HL-60 (cell line): Measurements from ENCODE around the gene FMOD.

ENCODE experiments used
- DNase-seq, 2 experiments: peaks; one replicate each; pipeline ENCODE4 v3.0.0-alpha.2; 2010 to 2020; ENCODE audit warnings: low read depth in 1 of 2, low spot score in 1 of 2
- H3K27ac ChIP-seq: fragments of 250-450 bp; sonication (Bioruptor Pico); replicated peaks from 2 replicates; pipeline ENCODE4 v1.5.1; 2020; ENCODE audit warnings: mild to moderate bottlenecking, moderate library complexity
- H3K27me3 ChIP-seq: fragments of 250-450 bp; sonication (Bioruptor Pico); 2 replicates; pipeline ENCODE4 v1.5.1; 2021; ENCODE audit warnings: mild to moderate bottlenecking, moderate library complexity; ENCODE audit not compliant: insufficient read depth, poor library complexity, severe bottlenecking
- H3K4me3 ChIP-seq: replicated peaks from 2 replicates; pipeline ENCODE4 v1.5.1; 2011; ENCODE audit warnings: mild to moderate bottlenecking, control low read depth, low read length; ENCODE audit not compliant: insufficient read depth
- CTCF ChIP-seq: IDR thresholded peaks from one replicate; pipeline ENCODE4 v1.5.1; 2011; ENCODE audit warnings: low read length, control low read depth, inconsistent platforms; ENCODE audit not compliant: insufficient read depth
- GABPA ChIP-seq: IDR thresholded peaks from 2 replicates; pipeline ENCODE4 v1.6.1; 2012; ENCODE audit warnings: low read depth
- POLR2AphosphoS5 ChIP-seq: IDR thresholded peaks from 2 replicates; pipeline ENCODE4 v1.6.1; 2012; ENCODE audit warnings: low read depth
- REST ChIP-seq: IDR thresholded peaks from 2 replicates; pipeline ENCODE4 v1.6.1; 2012; ENCODE audit warnings: low read depth; ENCODE audit not compliant: insufficient replicate concordance
- SPI1 ChIP-seq: IDR thresholded peaks from 2 replicates; pipeline ENCODE4 v1.6.1; 2012; ENCODE audit warnings: low read depth, mild to moderate bottlenecking, borderline replicate concordance

The FMOD gene

GRCh38 chr1:203296460-203297073 lies 54.4 kb downstream of the FMOD start:
- Histone ChIP-seq H3K27ac (no peak overlapping the region), H3K4me3 (no peak overlapping the region)

GRCh38 chr1:203295796-203296195 lies 55.1 kb downstream of the FMOD start:
- TF ChIP-seq SPI1 (no peak), CTCF (no peak), POLR2AphosphoS5 (no peak), GABPA (no peak), REST (no peak)
- Histone ChIP-seq H3K4me3 (no peak overlapping the region), H3K27ac (no peak overlapping the region), H3K27me3 (no peaks in the 10 kb centered on the region)
- no peak for DNase-seq

More at GRCh38 chr1:203296460-203297073, 54.4 kb downstream of the FMOD start:
- no peak for TF ChIP-seq GABPA
- no peak for TF ChIP-seq CTCF
- TF ChIP-seq REST: no peak
- TF ChIP-seq POLR2AphosphoS5: no peak
- no peak for TF ChIP-seq SPI1
- DNase-seq: no peak
- no peaks in the 10 kb centered on the region for H3K27me3 ChIP-seq

- Histone ChIP-seq H3K27ac (no peak overlapping the region), H3K27me3 (no peaks in the 10 kb centered on the region), H3K4me3 (no peak overlapping the region)
- TF ChIP-seq POLR2AphosphoS5 (no peak), GABPA (no peak), SPI1 (no peak)
- no peak for DNase-seq
Observed at GRCh38 chr1:203291201-203292096, 59.5 kb downstream of the FMOD start.
